DOHH2 (cell line): Measurements from ENCODE around the gene TIMELESS.
"Not testable (repeated sequence)": the region's sequence is repeated elsewhere in the genome, so short reads cannot be mapped to it uniquely, and the experiment has no call there.

Experiments
- H3F3A ChIP-seq: fragments of 200-600 bp; sonication (generic), shearing (Covaris generic); 2 replicates; pipeline ENCODE4 v1.6.0; 2016; ENCODE audit warnings: antibody characterized with exemption, mild to moderate bottlenecking; ENCODE audit not compliant: control insufficient read depth, insufficient read depth
- H3K27ac ChIP-seq: fragments of 200-600 bp; sonication (generic); 2 replicates; pipeline ENCODE4 v1.5.1; 2014; ENCODE audit warnings: low read depth, mild to moderate bottlenecking, low read length, moderate library complexity
- H3K27me3 ChIP-seq: fragments of 200-600 bp; sonication (generic); 2 replicates; pipeline ENCODE4 v1.6.1; 2014; ENCODE audit warnings: mild to moderate bottlenecking, low read length, mixed read lengths; ENCODE audit not compliant: control insufficient read depth
- H3K36me3 ChIP-seq: fragments of 200-600 bp; sonication (generic); 2 replicates; pipeline ENCODE4 v1.6.1; 2014; ENCODE audit warnings: mild to moderate bottlenecking, low read length, moderate library complexity, mixed read lengths; ENCODE audit not compliant: control insufficient read depth
- H3K4me1 ChIP-seq: fragments of 200-600 bp; sonication (generic); 2 replicates; pipeline ENCODE4 v1.6.1; 2014; ENCODE audit warnings: mild to moderate bottlenecking, low read length, mixed read lengths; ENCODE audit not compliant: control insufficient read depth
- H3K4me2 ChIP-seq: fragments of 200-600 bp; sonication (generic); 2 replicates; pipeline ENCODE4 v1.6.0; 2014; ENCODE audit warnings: mild to moderate bottlenecking, low read length, moderate library complexity
- H3K4me3 ChIP-seq: fragments of 200-600 bp; sonication (generic); 2 replicates; pipeline ENCODE4 v1.5.1; 2014; ENCODE audit warnings: mild to moderate bottlenecking, low read length, mixed read lengths
- H3K79me2 ChIP-seq: fragments of 200-600 bp; sonication (generic); 2 replicates; pipeline ENCODE4 v1.6.1; 2014; ENCODE audit warnings: mild to moderate bottlenecking, low read length, mixed read lengths; ENCODE audit not compliant: control insufficient read depth
- H3K9me2 ChIP-seq: fragments of 200-600 bp; sonication (generic); replicated peaks from 2 replicates; pipeline ENCODE4 v1.6.1; 2014; ENCODE audit warnings: mild to moderate bottlenecking, low read length, mixed read lengths; ENCODE audit not compliant: control insufficient read depth
- H3K9me3 ChIP-seq: fragments of 200-600 bp; sonication (generic); 2 replicates; pipeline ENCODE4 v1.6.1; 2014; ENCODE audit warnings: antibody characterized with exemption, low read length, mixed read lengths; ENCODE audit not compliant: control insufficient read depth, insufficient read depth
- H4K20me1 ChIP-seq: fragments of 200-600 bp; sonication (generic); 2 replicates; pipeline ENCODE4 v1.6.0; 2014; ENCODE audit warnings: low read depth, mild to moderate bottlenecking, antibody characterized with exemption, low read length, moderate library complexity; ENCODE audit not compliant: control insufficient read depth, insufficient read depth
- CTCF ChIP-seq: fragments of 200-600 bp; sonication (generic); IDR thresholded peaks from one replicate; pipeline ENCODE4 v1.5.1; 2014; ENCODE audit warnings: antibody characterized with exemption, mild to moderate bottlenecking, low read depth, low read length; ENCODE audit not compliant: poor library complexity, severe bottlenecking
- EZH2phosphoT487 ChIP-seq: fragments of 200-600 bp; sonication (generic); IDR thresholded peaks from 2 replicates; pipeline ENCODE4 v1.6.1; 2017; ENCODE audit warnings: borderline replicate concordance, mild to moderate bottlenecking, antibody characterized with exemption, low read length, moderate library complexity, mixed read lengths

TIMELESS gene

GRCh38 chr12:56410768-56411167 is 38.5 kb downstream of the TIMELESS start:
- TF ChIP-seq CTCF (no peak), EZH2phosphoT487 (no peak)
- no peaks in the 10 kb centered on the region for H3K79me2 ChIP-seq
- no peaks in the 10 kb centered on the region for H3K9me3 ChIP-seq
- H3K4me1 ChIP-seq = no peaks in the 10 kb centered on the region
- no peak overlapping the region for H3K4me3 ChIP-seq
- H3F3A ChIP-seq = no peaks in the 10 kb centered on the region
- H3K9me2 ChIP-seq = no peaks in the 10 kb centered on the region
- H3K27ac ChIP-seq = no peak overlapping the region
- H3K36me3 ChIP-seq = peaks cover 19% of the 10 kb centered on the region
- no peaks in the 10 kb centered on the region for H3K27me3 ChIP-seq
- no peaks in the 10 kb centered on the region for H4K20me1 ChIP-seq
- no peak overlapping the region for H3K4me2 ChIP-seq

GRCh38 chr12:56408799-56409417 is 40.3 kb downstream of the TIMELESS start:
- H4K20me1 ChIP-seq = no peaks in the 10 kb centered on the region
- H3K9me3 ChIP-seq = no peaks in the 10 kb centered on the region
- no peak overlapping the region for H3K27ac ChIP-seq
- no peaks in the 10 kb centered on the region for H3K9me2 ChIP-seq
- no peak overlapping the region for H3K4me3 ChIP-seq
- H3K79me2 ChIP-seq = no peaks in the 10 kb centered on the region
- no peaks in the 10 kb centered on the region for H3K4me1 ChIP-seq
- no peak overlapping the region for H3K4me2 ChIP-seq
- H3K36me3 ChIP-seq = peaks cover 10% of the 10 kb centered on the region
- no peaks in the 10 kb centered on the region for H3F3A ChIP-seq
- H3K27me3 ChIP-seq = no peaks in the 10 kb centered on the region
- no peak for TF ChIP-seq CTCF
- no peak for TF ChIP-seq EZH2phosphoT487

- H3K9me3 ChIP-seq, H3K9me2 ChIP-seq, H3F3A ChIP-seq, H3K4me2 ChIP-seq, H3K79me2 ChIP-seq, H3K27ac ChIP-seq, H3K27me3 ChIP-seq, H3K4me3 ChIP-seq, H3K36me3 ChIP-seq, H4K20me1 ChIP-seq, H3K4me1 ChIP-seq: not testable (repeated sequence)
These were observed 45.0 kb downstream of the TIMELESS start for GRCh38 chr12:56404227-56404626.

GRCh38 chr12:56401612-56402011 is 47.6 kb downstream of the TIMELESS start:
- H3K27me3 ChIP-seq, H3K79me2 ChIP-seq, H3K4me2 ChIP-seq, H3K4me1 ChIP-seq, H4K20me1 ChIP-seq, H3K9me2 ChIP-seq, H3K4me3 ChIP-seq, H3F3A ChIP-seq, H3K9me3 ChIP-seq, H3K36me3 ChIP-seq, H3K27ac ChIP-seq: not testable (repeated sequence)

GRCh38 chr12:56401125-56401524 is 48.1 kb downstream of the TIMELESS start:
- not testable (repeated sequence) for H3K79me2 ChIP-seq, H3K4me3 ChIP-seq, H3K9me3 ChIP-seq, H3F3A ChIP-seq, H3K4me2 ChIP-seq, H4K20me1 ChIP-seq, H3K4me1 ChIP-seq, H3K27ac ChIP-seq, H3K36me3 ChIP-seq, H3K9me2 ChIP-seq, H3K27me3 ChIP-seq

- H3K27me3 ChIP-seq, H3K4me2 ChIP-seq, H3K4me3 ChIP-seq, H3F3A ChIP-seq, H3K79me2 ChIP-seq, H3K4me1 ChIP-seq, H3K27ac ChIP-seq, H3K36me3 ChIP-seq, H3K9me3 ChIP-seq, H4K20me1 ChIP-seq, H3K9me2 ChIP-seq: not testable (repeated sequence)
These were observed 49.8 kb downstream of the TIMELESS start for GRCh38 chr12:56399466-56399865.
